IPS-NIHi7 (cell line): ENCODE measurements around the gene NFAM1.

Experiments used
- DNase-seq: peaks from one replicate; pipeline ENCODE4 v3.0.0; 2012; ENCODE audit warnings: mixed read lengths; ENCODE audit errors: extremely low spot score

Gene NFAM1

DNA sequence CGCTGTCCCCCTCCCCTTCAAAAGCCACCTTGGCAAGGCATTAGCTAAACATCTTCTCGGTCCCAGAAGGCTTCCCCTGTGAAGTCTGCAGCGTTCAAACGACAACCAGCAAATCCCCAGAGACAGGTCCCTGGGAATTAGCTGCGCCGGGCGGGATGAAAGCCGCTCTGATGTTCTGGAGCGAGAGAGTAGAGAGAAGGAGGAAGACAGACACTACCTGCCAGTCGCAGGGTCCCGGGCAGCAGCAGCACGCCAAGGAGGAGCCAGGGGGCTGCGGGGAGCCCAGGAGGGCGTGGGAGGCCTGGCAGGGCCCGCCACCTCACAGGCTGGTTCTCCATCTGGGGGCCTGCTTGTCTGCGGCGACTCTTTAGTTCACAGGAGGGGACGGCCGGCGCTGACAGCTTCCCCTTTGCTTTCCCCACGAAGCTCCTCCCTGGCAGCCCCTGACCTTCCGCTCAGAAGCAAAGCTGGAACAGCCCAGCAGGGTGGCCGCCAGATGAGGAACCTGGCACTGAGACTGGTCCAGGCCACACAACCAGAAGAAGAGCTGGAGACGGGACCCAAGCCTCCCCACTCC is at the start of gene NFAM1:
NFAM1 (minus strand) TSS at position 384 of the 577 bp plus-strand sequence; CDS start at position 338, 46 bp downstream.
- no peak for DNase-seq

DNA sequence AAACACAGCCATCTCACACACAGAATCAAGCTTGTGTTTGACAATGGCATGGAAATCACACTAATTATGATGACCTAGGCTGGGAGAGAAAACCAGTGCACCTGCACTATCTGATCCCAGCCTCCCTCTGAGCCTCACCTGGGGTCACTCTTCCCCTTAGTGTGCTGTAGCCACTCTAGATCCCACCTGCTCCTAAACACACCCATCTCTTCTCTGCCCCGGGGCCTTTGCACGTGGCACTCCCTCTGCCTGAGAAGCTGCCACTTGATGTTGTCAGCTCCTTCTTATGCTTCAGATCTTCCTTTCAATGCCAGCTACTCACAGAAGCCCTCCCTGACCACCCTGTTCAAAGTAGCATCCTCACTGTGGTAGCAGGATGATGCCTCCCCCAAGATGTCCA is 42.9 kb upstream of the NFAM1 start:
- no peak for DNase-seq

GRCh38 chr22:42473484-42474193 is 41.4 kb upstream of the NFAM1 start:
- DNase-seq: peak; percentile 49

DNA sequence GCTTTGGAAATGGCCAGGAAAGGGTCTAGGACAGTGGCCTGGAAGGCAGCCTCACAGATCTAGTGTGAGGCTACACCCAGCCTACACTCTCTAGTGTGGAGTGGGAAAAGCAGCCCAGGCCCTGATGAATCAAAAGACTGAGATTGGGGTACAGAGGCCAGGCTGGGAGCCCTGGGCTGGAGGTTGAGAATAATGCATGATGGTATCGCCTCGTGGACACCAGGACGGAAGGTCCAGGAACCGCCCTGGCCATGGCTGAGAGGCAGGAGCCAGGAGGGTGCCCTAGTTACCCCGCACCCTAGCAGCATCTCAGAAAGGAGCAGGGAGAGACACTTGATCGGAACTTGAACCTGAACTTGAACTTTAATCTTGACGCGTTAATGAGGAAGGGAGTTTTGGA is 40.5 kb upstream of the NFAM1 start:
- no peak for DNase-seq

DNA sequence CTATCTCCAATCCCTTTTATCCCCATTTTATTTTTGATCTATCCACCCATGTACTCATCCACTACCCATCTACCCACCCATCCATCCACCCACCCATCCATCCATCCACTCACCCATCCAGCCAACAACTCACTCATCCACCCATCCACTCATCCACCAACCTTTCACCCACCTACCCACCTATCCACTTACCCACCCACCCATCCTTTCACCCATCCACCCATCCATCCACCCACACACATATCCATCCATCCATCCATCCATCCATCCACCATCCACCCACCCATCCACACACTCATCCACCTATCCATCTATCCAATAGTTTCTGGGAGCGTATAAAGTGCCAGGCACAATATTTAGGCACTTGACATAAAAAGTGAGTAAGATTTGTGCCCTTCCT is 39.2 kb upstream of the NFAM1 start:
- no peak for DNase-seq

- DNase-seq: no peak
These were observed 38.3 kb upstream of the NFAM1 start for GRCh38 chr22:42470366-42471082.

DNA sequence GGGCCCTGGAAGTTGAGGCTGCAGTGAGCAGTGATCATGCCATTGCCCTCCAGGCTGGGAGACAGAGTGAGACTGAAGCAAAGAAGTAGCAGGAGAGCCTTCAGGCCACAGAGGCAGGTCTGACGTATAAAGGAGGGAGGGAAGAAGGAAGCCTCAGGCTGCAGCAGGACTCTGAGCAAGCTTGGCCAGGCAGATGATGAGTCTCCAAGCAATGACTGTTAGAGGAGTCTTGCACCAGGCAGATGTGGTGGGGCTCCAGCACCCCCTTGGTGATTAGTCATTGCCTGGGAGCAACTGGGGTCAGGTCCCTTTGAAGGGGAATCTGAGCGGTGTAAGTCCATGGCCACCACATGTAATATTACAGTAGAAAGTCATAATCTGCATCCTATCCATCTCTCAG is 36.6 kb upstream of the NFAM1 start:
- DNase-seq: no peak

GRCh38 chr22:42462016-42462415 is 29.8 kb upstream of the NFAM1 start:
- DNase-seq: peak; percentile 37

- DNase-seq: peak; percentile 58
These were observed 29.3 kb upstream of the NFAM1 start for GRCh38 chr22:42461511-42461910.

- peak; percentile 50 for DNase-seq
These were observed 27.3 kb upstream of the NFAM1 start for GRCh38 chr22:42459287-42460063.

DNA sequence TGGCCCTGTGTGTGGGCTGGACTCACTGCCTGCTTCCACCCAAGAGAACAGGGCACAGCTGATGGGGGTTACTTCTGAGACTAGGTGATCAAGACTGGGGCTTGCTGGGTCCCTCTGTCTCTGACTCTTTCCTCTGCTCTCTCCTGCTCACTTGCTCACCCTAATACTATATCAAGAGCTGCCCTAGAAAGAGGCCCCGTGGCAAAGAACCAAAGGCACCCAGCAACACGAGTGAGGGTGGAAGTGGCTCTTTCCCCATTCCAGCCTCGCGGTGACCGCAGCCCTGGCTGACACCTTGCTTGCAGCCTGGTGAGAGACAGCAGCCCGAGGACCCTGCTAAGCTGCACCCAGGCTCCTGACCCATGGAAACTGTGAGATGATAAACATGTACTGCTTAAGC is 20.7 kb upstream of the NFAM1 start:
- peak; percentile 3 for DNase-seq

GRCh38 chr22:42452456-42452855 is 20.3 kb upstream of the NFAM1 start:
- peak; percentile 7 for DNase-seq

DNA sequence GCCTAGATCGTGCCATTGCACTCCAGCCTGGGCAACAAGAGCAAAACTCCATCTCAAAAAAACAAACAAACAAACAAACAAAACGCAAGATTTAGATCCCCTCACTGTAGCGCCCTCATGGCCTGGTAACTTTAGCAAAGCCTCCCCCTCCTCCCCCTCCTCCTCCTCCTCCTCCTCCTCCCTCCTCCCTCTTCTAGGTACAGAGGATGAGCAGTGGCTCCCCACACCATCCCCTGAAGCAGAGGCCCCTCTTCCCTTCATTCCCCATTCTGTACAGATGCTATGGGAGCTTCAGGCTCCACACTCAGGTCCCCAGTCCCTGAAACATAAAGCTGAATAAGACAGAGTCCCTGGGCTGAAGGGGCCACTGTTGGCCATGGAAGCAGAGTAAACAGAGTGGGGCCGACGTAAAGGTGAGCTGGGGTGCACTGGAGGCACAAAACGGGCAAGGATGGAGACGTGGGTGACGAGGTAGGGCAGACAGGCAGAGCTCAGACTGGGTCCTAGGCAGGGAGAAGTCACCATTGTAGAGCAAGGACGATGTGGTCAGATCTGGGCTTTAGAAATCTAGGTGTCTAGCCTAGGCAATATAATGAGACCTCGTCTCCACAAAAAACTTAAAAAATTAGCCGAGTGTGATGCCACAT is 19.4 kb upstream of the NFAM1 start:
- DNase-seq: peak; percentile 5

GRCh38 chr22:42450862-42451261 is 18.7 kb upstream of the NFAM1 start:
- no peak for DNase-seq

- no peak for DNase-seq
These were observed 13.9 kb upstream of the NFAM1 start for GRCh38 chr22:42446151-42446550.

- DNase-seq: peak; percentile 95
These were observed 12.1 kb upstream of the NFAM1 start for GRCh38 chr22:42444077-42444904.

DNA sequence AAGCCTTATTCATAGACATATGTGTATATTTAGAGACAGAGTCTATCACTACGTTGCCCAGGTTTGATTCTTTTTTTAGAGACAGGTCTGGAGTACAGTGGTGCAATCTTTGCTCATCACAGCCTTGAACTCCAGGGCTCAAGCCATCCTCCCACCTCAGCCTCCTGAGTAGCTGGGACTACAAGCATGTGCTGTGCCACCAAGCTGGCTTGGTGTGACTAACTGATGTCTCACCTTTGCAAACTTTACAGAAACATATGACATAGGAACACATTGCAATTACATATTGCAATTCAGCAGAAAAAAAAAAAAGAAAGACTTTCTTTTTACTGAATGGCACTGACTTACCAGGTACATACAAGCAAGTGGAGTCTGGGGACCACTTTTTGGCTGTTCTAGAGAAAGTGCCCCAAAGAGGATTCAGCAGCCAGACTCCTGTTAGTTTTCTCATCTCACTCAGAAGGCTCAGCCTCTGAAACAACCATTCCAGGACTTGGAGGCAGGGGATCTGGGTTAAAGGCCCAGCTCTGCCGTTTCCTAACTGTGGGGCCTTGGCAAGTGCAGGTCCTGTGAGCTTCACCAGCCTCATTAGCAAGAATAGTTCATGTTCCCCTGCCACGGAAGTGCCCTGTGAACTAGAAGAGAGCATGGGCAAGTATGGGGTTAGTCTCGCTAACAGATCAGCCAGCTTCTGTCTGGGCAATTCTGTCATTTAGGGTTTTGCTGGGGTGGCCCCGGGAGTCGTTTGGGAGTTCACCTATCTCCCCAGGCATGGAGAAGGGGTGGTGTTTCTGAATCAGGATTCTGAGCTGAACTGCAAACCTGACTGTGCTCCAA is 11.3 kb upstream of the NFAM1 start:
- no peak for DNase-seq

GRCh38 chr22:42442748-42443147 is 10.5 kb upstream of the NFAM1 start:
- no peak for DNase-seq

GRCh38 chr22:42440728-42441127 is 8.5 kb upstream of the NFAM1 start:
- no peak for DNase-seq
